ENCODE data around the gene SLC34A2.
"Not testable (repeated sequence)": the region's sequence is repeated elsewhere in the genome, so short reads cannot be mapped to it uniquely, and the experiment has no call there.

The SLC34A2 gene, protein sequence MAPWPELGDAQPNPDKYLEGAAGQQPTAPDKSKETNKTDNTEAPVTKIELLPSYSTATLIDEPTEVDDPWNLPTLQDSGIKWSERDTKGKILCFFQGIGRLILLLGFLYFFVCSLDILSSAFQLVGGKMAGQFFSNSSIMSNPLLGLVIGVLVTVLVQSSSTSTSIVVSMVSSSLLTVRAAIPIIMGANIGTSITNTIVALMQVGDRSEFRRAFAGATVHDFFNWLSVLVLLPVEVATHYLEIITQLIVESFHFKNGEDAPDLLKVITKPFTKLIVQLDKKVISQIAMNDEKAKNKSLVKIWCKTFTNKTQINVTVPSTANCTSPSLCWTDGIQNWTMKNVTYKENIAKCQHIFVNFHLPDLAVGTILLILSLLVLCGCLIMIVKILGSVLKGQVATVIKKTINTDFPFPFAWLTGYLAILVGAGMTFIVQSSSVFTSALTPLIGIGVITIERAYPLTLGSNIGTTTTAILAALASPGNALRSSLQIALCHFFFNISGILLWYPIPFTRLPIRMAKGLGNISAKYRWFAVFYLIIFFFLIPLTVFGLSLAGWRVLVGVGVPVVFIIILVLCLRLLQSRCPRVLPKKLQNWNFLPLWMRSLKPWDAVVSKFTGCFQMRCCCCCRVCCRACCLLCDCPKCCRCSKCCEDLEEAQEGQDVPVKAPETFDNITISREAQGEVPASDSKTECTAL

DNA sequence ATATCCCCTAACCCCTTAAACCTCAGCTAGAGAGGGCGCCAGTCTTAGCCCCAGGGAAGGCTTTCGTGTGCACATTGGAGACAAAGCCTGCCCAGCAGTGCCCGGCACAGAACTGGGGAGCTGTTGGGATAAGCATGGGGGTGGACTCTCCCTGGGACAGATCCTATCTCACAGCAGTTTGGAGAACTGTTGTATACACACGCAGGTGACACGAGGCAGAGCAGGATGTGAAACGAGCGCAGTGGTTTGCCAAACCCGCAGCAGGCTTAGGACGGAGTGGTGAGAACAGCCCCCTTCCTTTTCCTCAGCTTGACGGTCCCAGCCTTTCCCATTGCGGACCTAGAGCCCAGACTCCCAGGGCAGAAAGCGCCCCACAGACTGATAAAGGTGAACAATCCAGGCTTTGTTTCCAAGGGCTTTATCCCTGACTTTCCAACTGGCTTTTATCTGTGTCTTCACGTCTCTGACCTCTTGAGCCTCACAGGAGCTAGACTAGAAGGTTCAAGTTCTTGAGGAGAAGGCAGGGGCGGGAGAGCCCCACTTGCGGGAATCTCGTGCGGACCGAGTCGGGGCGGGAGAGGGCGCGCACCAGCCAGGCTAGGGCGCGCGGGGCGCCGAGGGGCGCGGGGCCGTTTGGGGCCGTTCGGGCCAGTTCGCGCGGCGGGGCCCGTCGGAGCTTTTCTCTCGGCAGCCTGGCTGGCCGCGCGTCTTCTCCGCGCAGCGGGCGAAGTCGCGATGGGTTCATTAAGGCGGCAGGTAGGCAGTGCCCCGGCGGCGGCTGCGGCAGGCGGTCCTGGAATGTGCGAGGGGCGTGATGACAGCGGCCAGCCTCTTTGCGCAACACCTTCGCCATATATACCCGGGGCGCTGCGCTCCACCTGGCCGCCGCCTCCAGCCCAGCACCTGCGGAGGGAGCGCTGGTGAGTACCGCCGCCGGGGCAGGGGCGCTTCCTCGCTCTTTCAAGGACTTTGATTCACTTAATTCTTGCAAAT is at the start of gene SLC34A2:
Gene SLC34A2, plus strand, starts transcription at position 881 of the 993 bp plus-strand sequence. CDS start 6,650 bp downstream, outside the sequence.
- no peak for DNase-seq (ENCODE audit: low read depth)

DNA sequence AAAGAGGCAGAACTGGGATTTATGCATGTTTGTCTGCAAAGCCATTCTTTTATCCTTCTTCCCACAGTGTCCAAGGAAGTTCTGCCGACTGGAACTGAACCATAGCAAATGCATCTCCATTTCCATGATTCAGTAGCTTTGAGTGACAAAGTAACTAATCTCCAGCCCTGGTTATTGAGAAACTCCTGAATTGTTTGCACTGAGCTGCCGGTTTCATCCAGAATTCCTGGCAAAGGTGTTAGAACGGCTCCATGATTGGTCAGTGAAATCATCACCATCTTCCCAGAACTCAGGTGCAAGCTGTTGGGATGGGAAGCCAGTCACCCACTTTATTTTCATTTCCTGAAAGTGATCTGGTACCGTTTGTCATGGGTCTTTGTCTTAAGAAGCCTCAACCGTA is 47.0 kb upstream of the SLC34A2 start:
- DNase-seq (ENCODE audit: low read depth), result no peak

DNA sequence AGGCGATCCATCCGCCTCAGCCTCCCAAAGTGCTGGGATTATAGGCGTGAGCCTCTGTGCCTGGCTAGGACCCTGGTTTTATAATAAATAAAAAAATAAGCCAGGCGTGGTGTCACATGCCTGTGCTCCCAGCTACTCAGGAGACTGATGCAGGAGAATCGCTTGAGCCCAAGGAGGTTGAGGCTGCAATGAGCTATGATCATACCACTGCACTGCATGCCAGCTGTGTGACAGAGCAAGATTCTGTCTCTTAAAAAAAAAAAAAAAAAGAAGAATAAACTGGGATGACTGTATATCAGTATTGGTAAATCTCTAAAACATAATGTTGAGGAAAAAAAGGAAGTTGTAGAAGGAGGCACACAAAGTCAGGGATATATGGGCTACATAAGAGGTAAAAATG is 45.7 kb upstream of the SLC34A2 start:
- no peak for DNase-seq (ENCODE audit: low read depth)

- DNase-seq (ENCODE audit: low read depth), result not testable (repeated sequence)
Observed at GRCh38 chr4:25613613-25614012, 42.0 kb upstream of the SLC34A2 start.

DNA sequence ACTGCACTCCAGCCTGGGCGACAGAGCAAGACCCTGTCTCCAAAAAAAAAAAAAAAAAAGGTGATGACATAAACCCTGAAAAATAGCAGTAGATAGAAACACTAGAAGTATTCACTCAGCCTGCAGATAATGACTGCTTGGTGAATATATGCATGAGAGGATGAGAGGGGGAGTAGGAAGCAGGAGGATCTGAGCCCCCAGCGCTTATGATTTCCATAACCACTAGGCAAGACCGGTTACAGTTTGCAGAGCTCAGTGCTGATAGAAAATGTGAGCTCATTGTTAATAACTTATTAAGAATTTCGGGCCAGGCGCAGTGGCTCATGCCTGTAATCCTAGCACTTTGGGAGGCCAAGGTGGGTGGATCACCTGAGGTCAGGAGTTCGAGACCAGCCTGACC is 40.8 kb upstream of the SLC34A2 start:
- DNase-seq (ENCODE audit: low read depth), result no peak

GRCh38 chr4:25621027-25621930 is 34.4 kb upstream of the SLC34A2 start:
- DNase-seq (ENCODE audit: low read depth), result no peak

DNA sequence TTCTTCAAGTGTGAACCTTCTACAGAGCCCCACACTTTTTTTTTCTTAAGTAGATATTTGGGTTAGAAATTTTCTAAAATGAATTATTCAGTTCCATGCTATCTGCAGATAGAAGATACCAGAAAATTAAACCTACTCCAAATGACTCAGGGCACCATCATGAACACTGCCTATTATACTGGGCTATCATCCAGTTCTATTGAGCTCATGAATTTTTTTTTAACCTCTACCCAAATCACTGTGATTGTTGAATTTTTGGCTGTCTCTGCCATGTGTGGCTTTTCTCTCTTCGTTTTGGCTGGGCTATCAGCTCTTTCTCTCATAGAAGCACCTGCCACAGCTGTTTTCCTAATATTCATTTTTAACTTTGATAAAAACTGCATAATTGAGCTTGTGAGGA is 31.0 kb upstream of the SLC34A2 start:
- DNase-seq (ENCODE audit: low read depth), result no peak

DNA sequence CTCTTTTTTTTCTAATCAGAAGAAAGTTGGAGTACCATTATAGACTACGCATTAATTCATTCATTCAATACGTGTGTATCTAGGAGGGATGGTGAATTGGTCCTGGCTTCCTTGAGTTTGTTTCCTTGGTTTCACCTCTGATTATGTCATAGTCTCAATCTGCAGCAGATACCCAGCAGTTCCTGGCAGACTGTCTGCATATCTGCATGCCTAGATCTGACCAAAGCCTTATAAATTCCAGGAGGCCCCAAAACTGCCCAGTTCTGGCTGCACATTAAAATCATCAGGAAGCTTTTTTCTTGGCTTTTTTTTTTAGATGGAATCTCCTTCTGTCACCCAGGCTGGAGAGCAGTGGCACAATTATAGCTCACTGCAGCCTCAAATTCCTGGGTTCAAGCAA is 27.2 kb upstream of the SLC34A2 start:
- DNase-seq (ENCODE audit: low read depth), result no peak

- no peak for DNase-seq (ENCODE audit: low read depth)
Observed at GRCh38 chr4:25632135-25632534, 23.5 kb upstream of the SLC34A2 start.

DNA sequence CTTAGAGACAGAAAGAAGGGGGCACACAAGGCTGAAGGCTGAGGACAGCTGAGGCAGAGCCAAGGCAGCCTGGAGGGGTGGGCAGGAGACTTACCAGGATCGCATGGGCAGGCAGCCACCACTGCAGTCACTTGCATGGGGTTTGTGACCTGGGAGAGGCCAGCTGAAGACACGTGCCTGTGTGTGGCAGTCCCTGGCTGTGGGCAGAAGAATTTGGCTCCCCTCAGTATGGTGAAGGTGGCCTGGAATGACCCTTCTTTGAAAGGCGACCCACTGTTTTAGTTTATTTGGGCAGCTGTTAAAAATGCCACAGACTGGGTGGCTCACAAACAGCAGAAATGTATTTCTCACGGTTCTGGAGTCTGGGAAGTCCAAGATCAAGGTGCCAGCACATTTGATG is 22.1 kb upstream of the SLC34A2 start:
- DNase-seq (ENCODE audit: low read depth), result no peak

DNA sequence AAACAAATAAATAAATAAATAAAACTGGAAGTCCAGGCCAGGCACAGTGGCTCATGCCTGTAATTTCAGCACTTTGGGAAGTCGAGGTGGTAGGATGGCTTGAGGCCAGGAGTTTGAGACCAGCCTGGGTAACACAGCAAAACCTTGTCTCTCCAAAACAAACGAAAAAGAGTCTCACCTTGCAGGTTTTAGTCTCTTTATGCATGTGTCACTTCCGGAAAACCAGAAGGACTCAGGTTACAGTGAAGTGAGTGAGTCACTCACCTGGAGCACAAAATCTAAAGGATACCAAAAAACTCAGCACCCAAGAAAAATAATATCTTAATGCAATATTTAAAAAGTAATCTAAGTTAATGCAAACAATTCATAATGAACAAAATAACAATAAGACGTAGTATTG is 20.1 kb upstream of the SLC34A2 start:
- no peak for DNase-seq (ENCODE audit: low read depth)

- DNase-seq (ENCODE audit: low read depth), result no peak
Observed at GRCh38 chr4:25637581-25638220, 17.9 kb upstream of the SLC34A2 start.

- DNase-seq (ENCODE audit: low read depth), result no peak
Observed at GRCh38 chr4:25638221-25638601, 17.4 kb upstream of the SLC34A2 start.

- DNase-seq (ENCODE audit: low read depth), result no peak
Observed at GRCh38 chr4:25638806-25639205, 16.8 kb upstream of the SLC34A2 start.

- no peak for DNase-seq (ENCODE audit: low read depth)
Observed at GRCh38 chr4:25650311-25650710, 5.3 kb upstream of the SLC34A2 start.

- no peak for DNase-seq (ENCODE audit: low read depth)
Observed at GRCh38 chr4:25651682-25652081, 4.0 kb upstream of the SLC34A2 start.

GRCh38 chr4:25654031-25654970 is 1.4 kb upstream of the SLC34A2 start:
- DNase-seq (ENCODE audit: low read depth), result no peak

GRCh38 chr4:25656031-25656430 is 380 bp downstream of the SLC34A2 start:
- no peak for DNase-seq (ENCODE audit: low read depth)

DNA sequence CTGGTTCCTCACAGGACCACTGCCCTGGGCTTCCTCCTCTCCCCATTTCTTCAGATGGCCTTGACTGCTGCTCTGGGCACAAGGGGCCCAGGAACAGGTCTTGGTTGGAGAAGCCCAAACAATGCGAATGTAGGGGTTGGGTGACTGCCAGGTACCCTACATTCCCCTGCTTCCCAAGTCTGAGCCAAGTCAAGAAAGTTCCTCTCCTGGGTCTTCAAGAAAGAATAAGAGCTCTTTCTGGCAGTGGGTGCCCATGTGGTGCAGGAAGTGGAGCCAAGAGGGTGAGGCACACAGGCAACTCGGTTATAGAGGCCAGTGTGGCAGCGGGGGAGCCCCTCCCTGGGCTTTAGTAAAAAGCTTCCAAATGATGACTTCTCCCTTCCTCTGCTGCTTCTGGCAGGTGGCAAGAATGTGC is 2.7 kb downstream of the SLC34A2 start:
- no peak for DNase-seq (ENCODE audit: low read depth)

DNA sequence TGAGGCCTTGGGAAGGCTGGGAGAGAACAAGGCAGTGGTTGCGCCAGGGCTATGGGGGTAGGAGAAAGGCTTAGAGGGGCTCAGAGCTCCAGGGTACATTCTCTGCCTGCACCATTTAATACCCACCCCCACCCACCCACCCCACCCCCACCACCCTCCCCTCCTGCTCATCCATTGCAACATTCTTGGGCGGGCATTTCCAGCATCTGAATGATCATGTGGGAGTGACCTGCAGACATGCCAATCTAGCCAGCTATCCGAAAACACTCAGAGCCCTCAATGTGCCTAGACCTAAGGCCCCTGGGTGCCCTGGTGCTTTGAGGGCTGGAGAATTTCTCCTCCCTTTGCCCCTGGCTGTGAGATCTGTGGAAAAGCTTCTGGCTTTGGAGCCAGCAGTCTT is 3.1 kb downstream of the SLC34A2 start:
- no peak for DNase-seq (ENCODE audit: low read depth)
